ENCODE results near the gene CREB5. TPM values are rescaled to one million over a fixed set of nuclear protein-coding genes. Genes with fewer than 3 reads are reported as not detected.

Gene CREB5
- total RNA-seq, 3 donors from 2014 or later: 17.3 to 19.7 (median 18.0) TPM

DNA sequence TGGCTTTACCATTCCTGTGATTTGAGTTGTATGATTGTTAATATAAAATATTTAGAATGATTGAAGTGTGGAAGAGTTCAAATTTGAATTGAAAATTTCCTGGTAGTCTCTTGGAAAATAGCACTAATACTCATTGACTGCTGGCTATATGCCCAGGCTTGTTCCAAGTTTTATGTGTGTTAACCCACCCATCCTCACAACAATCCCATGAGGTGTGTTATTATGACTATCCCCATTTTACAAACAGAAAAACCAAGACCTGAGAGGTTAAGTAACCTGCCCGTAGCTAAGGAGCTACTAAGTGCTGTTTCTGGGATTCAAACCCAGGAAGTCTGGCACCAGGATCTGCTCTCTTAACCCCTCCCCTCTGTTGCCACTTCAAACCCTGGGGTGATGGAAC lies 213.9 kb downstream of the CREB5 start:
- no peak for DNase-seq (ENCODE audit: low spot score in 2 of 2)
- Histone ChIP-seq H3K4me1 (no peaks in the 10 kb centered on the region), H3K4me3 (no peak overlapping the region), H3K9me3 (no peaks in the 10 kb centered on the region), H3K27me3 (no peaks in the 10 kb centered on the region), H3K27ac (no peak overlapping the region), H3K36me3 (no peaks in the 10 kb centered on the region)
- TF ChIP-seq, protein P1, sequence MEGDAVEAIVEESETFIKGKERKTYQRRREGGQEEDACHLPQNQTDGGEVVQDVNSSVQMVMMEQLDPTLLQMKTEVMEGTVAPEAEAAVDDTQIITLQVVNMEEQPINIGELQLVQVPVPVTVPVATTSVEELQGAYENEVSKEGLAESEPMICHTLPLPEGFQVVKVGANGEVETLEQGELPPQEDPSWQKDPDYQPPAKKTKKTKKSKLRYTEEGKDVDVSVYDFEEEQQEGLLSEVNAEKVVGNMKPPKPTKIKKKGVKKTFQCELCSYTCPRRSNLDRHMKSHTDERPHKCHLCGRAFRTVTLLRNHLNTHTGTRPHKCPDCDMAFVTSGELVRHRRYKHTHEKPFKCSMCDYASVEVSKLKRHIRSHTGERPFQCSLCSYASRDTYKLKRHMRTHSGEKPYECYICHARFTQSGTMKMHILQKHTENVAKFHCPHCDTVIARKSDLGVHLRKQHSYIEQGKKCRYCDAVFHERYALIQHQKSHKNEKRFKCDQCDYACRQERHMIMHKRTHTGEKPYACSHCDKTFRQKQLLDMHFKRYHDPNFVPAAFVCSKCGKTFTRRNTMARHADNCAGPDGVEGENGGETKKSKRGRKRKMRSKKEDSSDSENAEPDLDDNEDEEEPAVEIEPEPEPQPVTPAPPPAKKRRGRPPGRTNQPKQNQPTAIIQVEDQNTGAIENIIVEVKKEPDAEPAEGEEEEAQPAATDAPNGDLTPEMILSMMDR (IDR thresholded peaks at IDR 0.05): no peak
- TF ChIP-seq POLR2A (IDR thresholded peaks at IDR 0.05): no peak
- no peak for TF ChIP-seq POLR2AphosphoS5 (IDR thresholded peaks at IDR 0.05)
- intact Hi-C loops (cut with DNase I; ENCODE audit: low total_unique reads): no loop called here

DNA sequence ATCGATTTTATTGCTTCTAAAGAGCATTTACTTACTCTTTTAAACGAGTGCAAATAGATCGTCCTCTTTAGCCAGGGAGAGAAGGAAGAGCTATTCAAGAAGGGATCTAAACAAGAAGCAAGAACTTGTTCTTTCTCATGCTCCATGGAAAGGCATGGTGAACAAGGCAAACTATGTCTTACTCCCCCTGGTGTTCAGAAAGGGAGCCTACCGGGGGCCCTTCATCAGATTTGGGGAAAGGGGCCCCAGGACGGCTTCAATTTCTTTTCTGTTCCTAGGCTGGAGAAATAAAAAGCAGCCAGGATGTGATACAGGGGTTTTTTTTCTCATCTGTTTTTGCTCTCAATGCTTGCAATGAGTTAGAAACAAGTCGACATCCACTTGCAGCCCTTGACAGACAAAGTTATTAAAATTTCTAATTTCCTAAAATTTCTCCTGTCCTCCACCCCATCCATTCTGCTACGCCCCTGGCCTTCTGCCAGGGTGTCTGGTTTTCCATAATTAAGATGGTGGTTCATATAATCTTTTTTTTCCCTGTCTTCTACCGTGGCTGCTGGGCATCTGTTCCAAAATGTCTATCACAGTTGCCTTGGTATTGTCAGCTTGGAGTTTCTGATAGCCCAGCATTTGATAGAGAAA lies 214.4 kb downstream of the CREB5 start:
- no peak overlapping the region for H3K27ac ChIP-seq

DNA sequence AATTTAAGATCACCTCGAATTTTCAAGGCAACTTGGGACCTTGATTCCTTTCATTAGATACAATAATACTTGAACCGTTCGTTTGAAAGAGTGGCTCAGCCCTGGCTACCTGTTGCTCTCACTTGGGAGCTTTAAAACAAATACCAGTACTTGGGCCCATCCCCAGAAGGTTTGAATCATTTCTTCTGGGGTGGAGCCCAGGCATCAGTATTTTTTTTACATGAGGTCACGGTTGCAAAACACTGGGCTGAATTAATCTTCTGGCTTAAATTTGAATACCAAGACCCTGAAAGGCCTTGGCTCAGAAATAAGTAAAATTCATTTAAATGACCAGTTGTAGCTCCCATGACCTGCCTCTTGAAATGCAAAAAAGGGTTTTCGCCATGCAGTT lies 214.9 kb downstream of the CREB5 start:
- Histone ChIP-seq H3K4me1 (no peaks in the 10 kb centered on the region), H3K27me3 (no peaks in the 10 kb centered on the region), H3K9me3 (no peaks in the 10 kb centered on the region), H3K4me3 (no peak overlapping the region), H3K27ac (peak overlapping the region in 1 of 2 donors; percentile 36), H3K36me3 (no peaks in the 10 kb centered on the region)
- TF ChIP-seq, protein P1 (IDR thresholded peaks at IDR 0.05): no peak
- TF ChIP-seq POLR2A (IDR thresholded peaks at IDR 0.05): no peak
- DNase-seq (ENCODE audit: low spot score in 2 of 2): no peak
- intact Hi-C loops (cut with DNase I; ENCODE audit: low total_unique reads): no loop called here

More for the DNA sequence above, 214.4 kb downstream of the CREB5 start:
- H3K27me3 ChIP-seq: no peaks in the 10 kb centered on the region
- no peaks in the 10 kb centered on the region for H3K4me1 ChIP-seq
- no peaks in the 10 kb centered on the region for H3K9me3 ChIP-seq
- DNase-seq (ENCODE audit: low spot score in 2 of 2): no peak
- intact Hi-C loops (cut with DNase I; ENCODE audit: low total_unique reads): no loop called here
- no peak overlapping the region for H3K4me3 ChIP-seq
- TF ChIP-seq, protein P1 (IDR thresholded peaks at IDR 0.05): peak; percentile 29 to 61 (median 58)
- TF ChIP-seq POLR2AphosphoS5 (IDR thresholded peaks at IDR 0.05): no peak
- no peak for TF ChIP-seq POLR2A (IDR thresholded peaks at IDR 0.05)
- no peaks in the 10 kb centered on the region for H3K36me3 ChIP-seq

DNA sequence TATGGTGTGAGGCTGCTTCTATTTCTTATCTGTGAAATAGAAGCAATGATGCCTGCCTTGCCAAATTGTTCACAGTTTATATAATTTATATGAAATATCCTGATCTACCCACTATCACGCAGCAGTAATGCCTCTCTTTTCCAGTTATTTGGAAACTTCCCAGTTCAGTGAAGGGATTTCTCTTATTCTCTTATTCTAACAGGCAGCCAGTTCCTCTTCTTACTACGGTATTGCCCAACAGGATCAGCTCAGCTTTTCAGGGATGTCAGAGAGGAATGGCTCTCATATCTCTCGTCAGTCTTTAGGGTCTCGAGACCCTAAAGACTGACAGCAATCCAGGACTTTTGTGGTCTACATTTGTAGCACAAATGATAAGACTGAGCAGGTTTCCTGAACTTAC lies 215.6 kb downstream of the CREB5 start:
- Histone ChIP-seq H3K36me3 (no peaks in the 10 kb centered on the region), H3K27ac (peak overlapping the region in 1 of 2 donors; percentile 36)
- intact Hi-C loops (cut with DNase I; ENCODE audit: low total_unique reads): no loop called here

DNA sequence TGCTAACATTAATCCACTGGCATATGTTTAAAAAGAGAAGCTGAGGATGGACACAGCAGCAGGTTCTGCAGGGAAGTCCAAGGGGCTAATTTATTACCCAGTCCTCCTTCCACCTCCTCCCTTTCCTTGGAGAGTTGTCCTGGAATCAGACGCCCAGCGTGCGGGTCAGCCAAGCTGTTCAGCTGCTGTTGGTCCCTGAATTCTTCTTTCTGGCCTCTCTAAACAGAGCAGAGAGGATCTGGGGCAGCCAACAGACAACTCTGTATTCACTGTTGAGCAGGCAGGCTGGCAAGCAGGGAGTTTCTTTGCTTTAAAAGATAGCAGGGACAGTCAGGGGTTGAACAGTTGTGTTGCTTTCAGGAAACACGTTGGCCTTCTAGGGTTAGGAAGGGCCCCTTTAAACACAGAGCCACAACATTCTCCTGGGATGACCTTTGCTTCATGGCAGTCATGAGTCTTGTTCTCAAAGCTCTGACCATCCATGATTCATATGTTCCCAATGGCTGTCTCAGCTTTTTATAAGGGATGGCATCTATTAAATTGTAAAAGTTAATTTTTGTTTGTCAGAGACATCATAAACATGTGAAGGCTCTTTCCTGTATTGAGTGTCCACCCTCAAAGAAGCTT lies 217.0 kb downstream of the CREB5 start:
- H3K4me1 ChIP-seq: no peaks in the 10 kb centered on the region

More for the DNA sequence above, 215.6 kb downstream of the CREB5 start:
- H3K27me3 ChIP-seq: no peaks in the 10 kb centered on the region
- no peaks in the 10 kb centered on the region for H3K9me3 ChIP-seq
- H3K4me3 ChIP-seq: no peak overlapping the region
- H3K4me1 ChIP-seq: no peaks in the 10 kb centered on the region
- TF ChIP-seq, protein P1 (IDR thresholded peaks at IDR 0.05): no peak
- TF ChIP-seq POLR2A (IDR thresholded peaks at IDR 0.05): no peak
- no peak for TF ChIP-seq POLR2AphosphoS5 (IDR thresholded peaks at IDR 0.05)
- no peak for DNase-seq (ENCODE audit: low spot score in 2 of 2)

More for the DNA sequence above, 217.0 kb downstream of the CREB5 start:
- no peak for DNase-seq (ENCODE audit: low spot score in 2 of 2)
- peak overlapping the region in 1 of 2 donors; percentile 22 for H3K27ac ChIP-seq
- H3K27me3 ChIP-seq: no peaks in the 10 kb centered on the region
- intact Hi-C loops (cut with DNase I; ENCODE audit: low total_unique reads): no loop called here
- no peaks in the 10 kb centered on the region for H3K9me3 ChIP-seq
- TF ChIP-seq, protein P1 (IDR thresholded peaks at IDR 0.05): no peak
- H3K36me3 ChIP-seq: no peaks in the 10 kb centered on the region
- no peak overlapping the region for H3K4me3 ChIP-seq

Measured in breast epithelium (tissue), 4 donors.